NOMO-1 (cell line): ENCODE results near the gene DCLRE1A.

Source experiments
- DNase-seq, 2 experiments: peaks; one replicate each; lab custom pipeline; 2025; ENCODE audit not compliant: unreplicated experiment in 2 of 2; lab: John Stamatoyannopoulos, UW

The DCLRE1A gene

GRCh38 chr10:113854013-113854760 is at the start of gene DCLRE1A, which contains the start of gene NHLRC2:
DCLRE1A (minus strand) TSS chr10:113854082; CDS start chr10:113853182, 900 bp downstream.
NHLRC2 (plus strand) TSS chr10:113854661; CDS start chr10:113854873, 212 bp downstream.
- DNase-seq, result peak; percentile 66 to 82

DNA sequence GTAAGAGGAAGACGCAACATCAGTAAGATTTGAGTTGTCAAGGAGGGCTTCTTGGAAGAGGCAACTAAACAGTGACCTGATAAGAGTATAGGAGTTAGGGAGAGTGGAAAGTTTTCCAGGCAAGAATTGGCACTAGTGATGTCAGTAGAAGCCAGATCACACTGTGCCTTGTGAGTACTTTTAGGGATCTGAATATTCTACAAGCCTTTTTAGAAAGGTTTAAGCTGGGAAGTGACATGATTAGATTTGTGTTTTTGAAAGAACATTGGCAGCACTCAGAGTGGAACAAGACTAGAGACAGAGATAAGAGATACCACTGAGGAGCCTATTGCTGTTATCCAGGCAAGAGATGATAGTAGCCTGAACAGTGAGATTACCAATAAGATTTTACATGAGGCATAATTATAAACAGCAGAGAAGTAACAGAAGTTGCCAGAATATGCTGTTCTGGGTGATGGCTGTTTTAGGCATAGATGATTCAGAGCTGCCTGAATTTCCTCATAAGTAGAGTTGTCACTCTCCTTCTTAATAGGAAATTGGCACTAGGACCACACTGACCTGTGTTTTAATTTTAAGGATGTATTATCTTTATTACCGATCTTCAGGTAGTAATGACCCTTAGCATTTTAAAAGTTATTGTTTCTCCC is 46.2 kb upstream of the DCLRE1A start:
- no peak for DNase-seq

DNA sequence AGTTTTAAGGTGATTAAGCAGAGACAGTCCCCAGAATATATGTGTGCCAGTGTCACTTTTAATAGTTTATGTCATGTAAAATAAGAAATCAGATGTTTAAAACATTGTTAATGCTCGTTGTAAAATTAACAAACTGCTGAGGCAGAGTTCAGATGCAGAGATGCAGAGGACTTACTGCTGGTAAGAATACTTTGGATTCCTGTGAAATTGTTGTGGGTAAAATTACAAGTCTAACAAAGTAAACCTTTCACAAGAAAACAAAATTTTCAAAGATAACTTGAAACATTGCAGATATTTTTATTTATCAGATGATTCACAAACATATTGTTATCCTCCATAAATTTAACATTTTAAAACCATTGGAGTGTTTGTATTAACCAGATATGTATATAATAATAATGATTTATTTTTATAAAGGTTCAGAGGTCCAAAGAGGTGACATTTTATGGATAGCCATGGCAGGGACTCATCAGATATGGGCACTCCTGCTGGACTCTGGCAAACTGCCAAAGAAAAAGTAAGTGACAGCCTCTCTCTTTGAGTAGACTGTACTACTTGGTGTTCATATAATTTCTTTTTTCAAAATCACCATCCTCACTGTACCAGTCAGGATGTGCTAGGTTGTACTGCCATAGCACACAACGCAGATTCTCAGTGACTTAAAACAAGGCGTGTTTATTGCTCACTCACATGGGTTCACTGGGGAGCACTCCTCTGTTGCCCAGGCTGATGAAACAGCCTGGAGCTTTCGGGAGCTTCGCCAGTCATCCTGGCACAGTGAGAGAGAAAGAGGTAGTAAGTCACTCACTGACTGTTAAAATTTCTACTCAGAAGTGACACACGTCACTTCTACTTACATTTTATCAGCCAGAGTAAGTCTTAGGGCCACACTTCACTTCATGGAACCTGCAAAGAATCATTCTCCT is 44.1 kb upstream of the DCLRE1A start:
- no peak for DNase-seq

DNA sequence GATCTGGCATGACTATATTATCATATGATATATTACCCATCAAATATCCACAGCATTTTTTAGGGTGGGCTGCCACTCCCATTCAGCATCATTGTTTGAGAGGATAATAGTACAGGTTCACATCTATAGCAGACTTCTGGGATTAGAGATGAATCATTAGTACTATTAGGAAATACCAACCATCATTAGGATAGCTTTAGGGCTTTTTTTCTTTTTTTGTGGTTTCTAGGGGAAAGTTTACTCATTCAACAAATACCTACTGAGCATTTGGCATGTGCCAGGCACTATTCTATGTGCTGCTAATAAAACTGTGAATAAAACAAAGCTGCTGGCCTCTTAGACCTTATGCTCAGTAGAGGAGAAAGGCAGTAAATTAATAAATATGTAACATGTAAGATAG is 41.1 kb upstream of the DCLRE1A start:
- DNase-seq, result no peak

- no peak for DNase-seq
These were observed 40.7 kb upstream of the DCLRE1A start for GRCh38 chr10:113894581-113894980.

- DNase-seq, result no peak
These were observed 39.7 kb upstream of the DCLRE1A start for GRCh38 chr10:113893570-113893969.

- no peak for DNase-seq
These were observed 37.6 kb upstream of the DCLRE1A start for GRCh38 chr10:113891476-113891875.

DNA sequence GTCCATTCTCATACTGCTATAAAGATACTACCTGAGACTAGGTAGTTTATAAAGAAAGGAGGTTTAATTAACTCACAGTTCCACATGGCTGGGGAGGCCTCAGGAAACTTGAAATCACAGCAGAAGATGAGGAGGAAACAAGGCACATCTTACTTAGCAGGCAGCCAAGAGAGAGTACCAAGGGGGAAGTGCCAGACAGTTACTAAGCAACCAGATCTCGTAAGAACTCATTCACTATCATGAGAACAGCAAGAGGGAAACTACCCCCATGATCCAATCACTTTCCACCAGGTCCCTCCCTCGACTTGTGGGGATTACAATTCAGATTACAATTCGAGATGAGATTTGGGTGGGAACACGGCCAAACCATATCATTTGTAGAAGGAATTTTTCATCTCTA is 36.9 kb upstream of the DCLRE1A start:
- no peak for DNase-seq

- DNase-seq, result no peak
These were observed 36.0 kb upstream of the DCLRE1A start for GRCh38 chr10:113889911-113890310.

GRCh38 chr10:113882240-113882639 is 28.4 kb upstream of the DCLRE1A start:
- DNase-seq, result no peak

GRCh38 chr10:113880236-113880635 is 26.4 kb upstream of the DCLRE1A start:
- no peak for DNase-seq

- peak in 1 of 2 experiments; percentile 5 for DNase-seq
These were observed 25.8 kb upstream of the DCLRE1A start for GRCh38 chr10:113879691-113880090.

DNA sequence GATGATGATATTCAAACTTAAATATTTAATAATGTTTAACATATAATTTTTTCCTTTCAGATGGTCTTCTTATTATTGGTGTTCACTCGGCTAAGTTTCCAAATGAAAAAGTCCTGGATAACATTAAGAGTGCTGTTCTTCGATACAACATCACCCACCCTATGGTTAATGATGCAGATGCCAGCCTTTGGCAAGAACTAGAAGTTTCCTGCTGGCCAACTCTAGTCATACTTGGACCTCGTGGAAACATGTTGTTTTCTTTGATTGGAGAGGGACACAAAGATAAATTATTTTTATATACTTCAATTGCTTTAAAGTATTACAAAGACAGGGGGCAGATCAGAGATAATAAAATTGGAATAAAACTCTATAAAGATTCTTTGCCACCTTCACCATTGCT is 22.6 kb upstream of the DCLRE1A start:
- no peak for DNase-seq

- no peak for DNase-seq
These were observed 21.3 kb upstream of the DCLRE1A start for GRCh38 chr10:113875212-113875611.

GRCh38 chr10:113872139-113873030 is 18.5 kb upstream of the DCLRE1A start:
- peak; percentile 22 to 43 for DNase-seq

DNA sequence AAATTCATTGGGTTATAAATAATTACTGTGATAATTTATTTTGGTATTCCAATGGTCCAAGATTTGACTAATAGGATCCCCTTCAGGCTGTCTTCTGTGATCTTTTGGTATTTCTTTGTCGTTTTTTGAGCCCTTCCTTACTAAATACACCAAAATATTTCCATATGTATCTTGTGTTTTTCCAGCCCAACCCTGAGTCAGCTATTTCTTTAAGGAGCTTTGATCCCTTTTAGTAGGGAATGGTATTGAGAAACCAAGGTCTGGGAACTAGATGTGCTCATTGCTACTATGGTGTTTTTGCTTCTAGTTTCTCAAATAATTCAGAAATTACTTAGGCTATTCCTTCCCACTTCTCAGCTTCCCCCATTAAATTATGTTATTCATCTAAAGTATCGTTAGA is 15.9 kb upstream of the DCLRE1A start:
- no peak for DNase-seq

DNA sequence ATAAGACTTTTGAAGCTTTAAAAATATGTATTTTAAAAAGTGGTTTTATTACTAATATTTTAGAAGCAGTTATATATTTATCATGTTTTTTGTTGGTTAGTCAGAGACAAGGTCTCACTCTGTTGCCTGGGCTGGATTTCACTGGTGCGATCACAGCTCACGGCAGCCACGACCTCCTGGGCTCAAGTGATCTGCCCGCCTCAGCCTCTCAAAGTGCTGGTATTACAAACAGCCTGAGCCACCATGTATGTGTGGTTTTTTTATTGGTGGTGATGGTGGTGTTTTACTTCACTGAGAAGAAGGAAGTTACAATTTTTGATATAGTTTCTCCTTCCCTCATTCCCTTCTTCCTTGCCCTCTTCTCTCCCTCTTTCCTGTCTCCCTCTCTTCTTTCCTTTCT is 14.0 kb upstream of the DCLRE1A start:
- peak in 1 of 2 experiments; percentile 21 for DNase-seq

- no peak for DNase-seq
These were observed 12.9 kb upstream of the DCLRE1A start for GRCh38 chr10:113866551-113867394.

DNA sequence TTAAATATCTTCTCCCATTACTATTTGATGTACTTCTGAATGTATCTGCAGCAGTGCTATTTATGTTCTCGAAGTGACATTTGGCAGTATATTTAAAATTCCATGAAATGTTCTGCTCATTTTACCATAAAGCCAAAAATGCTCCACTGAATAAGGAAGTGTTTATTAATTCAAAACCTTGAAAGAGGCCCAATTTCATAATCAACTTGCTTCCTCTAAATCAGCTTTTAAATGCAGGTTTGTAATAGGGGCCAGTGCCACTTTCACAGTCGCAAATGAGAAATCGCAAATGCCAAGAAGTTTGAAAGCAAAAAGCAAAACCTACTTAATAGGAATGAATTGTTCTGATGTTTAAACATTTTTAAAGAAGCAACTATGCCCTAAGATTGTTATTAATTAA is 12.0 kb upstream of the DCLRE1A start:
- peak; percentile 79 to 92 for DNase-seq
